HL-60 (cell line): ENCODE results near the gene PXK.

Source experiments
- POLR2AphosphoS5 ChIP-seq: IDR thresholded peaks from 2 replicates; pipeline ENCODE4 v1.6.1; 2012; ENCODE audit warnings: low read depth
- TF ChIP-seq, protein P1 (sequence below): IDR thresholded peaks from one replicate; pipeline ENCODE4 v1.5.1; 2011; ENCODE audit warnings: low read length, control low read depth, inconsistent platforms; ENCODE audit not compliant: insufficient read depth

DNA sequence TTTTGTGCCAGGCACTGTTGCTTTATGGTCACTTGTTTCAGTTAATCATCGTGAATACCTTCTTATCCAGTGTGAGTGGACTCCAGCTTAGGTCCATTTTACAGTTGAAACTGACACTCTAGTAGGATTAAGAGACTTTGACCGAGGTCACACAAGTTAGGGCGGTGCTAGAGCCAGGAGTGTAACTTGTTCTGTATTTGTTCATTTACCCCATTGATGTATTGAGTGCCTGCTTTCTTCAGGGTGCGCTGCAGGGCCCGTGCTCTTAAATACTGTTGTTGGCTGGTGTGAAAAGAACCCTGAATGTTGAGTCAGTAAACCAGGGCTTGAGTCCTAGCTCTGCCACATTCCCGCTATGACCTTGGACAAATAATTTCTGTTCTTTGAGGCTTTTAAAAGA lies 85.5 kb downstream of the PXK start:
- TF ChIP-seq POLR2AphosphoS5 = no peak
- TF ChIP-seq, protein P1, sequence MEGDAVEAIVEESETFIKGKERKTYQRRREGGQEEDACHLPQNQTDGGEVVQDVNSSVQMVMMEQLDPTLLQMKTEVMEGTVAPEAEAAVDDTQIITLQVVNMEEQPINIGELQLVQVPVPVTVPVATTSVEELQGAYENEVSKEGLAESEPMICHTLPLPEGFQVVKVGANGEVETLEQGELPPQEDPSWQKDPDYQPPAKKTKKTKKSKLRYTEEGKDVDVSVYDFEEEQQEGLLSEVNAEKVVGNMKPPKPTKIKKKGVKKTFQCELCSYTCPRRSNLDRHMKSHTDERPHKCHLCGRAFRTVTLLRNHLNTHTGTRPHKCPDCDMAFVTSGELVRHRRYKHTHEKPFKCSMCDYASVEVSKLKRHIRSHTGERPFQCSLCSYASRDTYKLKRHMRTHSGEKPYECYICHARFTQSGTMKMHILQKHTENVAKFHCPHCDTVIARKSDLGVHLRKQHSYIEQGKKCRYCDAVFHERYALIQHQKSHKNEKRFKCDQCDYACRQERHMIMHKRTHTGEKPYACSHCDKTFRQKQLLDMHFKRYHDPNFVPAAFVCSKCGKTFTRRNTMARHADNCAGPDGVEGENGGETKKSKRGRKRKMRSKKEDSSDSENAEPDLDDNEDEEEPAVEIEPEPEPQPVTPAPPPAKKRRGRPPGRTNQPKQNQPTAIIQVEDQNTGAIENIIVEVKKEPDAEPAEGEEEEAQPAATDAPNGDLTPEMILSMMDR = no peak
